GM23248 (cell line): ENCODE measurements around the gene CSHL1.

Experiments
- EZH2 ChIP-seq: fragments of 200-600 bp; sonication (generic); IDR thresholded peaks from 2 replicates; pipeline ENCODE4 v1.6.1; 2018; ENCODE audit warnings: antibody characterized with exemption, mild to moderate bottlenecking; ENCODE audit not compliant: insufficient read depth, poor library complexity, severe bottlenecking
- EZH2phosphoT487 ChIP-seq: fragments of 200-600 bp; sonication (generic); IDR thresholded peaks from 2 replicates; pipeline ENCODE4 v1.6.1; 2018; ENCODE audit warnings: antibody characterized with exemption, moderate library complexity, mild to moderate bottlenecking, low read depth; ENCODE audit not compliant: insufficient read depth

GRCh38 chr17:63880706-63881105 is 30.4 kb downstream of the CSHL1 start:
- TF ChIP-seq EZH2 (no peak), EZH2phosphoT487 (no peak)
